Activated CD4-positive, alpha-beta T cell treated with anti-CD3 and anti-CD28 coated beads for 24 hours (primary cell): ENCODE measurements around the gene MESP2.

Experiments
- DNase-seq, 2 donors: peaks; one replicate each; pipeline ENCODE4 v3.0.0-alpha.2; 2020; ENCODE audit warnings: low read depth in 2 of 2

Gene MESP2

DNA sequence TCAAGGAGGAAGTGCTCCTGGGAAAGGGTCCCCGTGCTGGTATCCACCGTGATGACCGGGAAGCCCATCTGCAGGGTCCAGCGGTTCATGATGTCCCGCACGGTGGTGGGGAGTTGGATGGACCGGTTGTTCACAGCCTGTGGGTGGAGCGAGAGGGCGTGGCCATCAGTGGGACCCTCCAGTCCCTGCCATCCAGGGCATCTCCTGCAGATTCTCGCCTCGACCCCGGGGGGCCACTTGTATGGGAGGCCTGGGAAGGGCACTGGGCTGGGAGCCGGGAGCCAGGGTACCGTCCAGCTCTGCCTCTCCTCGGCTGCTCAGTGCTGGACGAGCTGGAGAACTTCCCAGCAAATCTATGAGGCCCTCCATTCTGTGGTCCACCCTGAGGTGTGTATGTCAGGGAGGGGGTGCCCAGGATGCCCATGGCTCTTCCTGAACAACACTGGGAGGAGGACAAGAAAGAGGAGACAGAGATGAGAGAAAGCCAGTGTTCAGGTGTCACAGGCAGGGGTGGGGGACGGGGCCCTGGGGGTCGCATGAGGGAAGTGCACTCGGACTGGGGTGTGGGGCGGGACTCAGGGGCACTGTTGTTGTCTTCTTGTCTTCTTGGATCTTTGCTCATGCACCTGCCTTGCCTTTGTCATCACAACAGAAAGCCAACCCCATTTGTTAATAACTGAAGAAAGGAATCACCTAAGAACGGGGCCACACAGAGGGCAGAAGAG lies 25.5 kb downstream of the MESP2 start:
- no peak for DNase-seq

DNA sequence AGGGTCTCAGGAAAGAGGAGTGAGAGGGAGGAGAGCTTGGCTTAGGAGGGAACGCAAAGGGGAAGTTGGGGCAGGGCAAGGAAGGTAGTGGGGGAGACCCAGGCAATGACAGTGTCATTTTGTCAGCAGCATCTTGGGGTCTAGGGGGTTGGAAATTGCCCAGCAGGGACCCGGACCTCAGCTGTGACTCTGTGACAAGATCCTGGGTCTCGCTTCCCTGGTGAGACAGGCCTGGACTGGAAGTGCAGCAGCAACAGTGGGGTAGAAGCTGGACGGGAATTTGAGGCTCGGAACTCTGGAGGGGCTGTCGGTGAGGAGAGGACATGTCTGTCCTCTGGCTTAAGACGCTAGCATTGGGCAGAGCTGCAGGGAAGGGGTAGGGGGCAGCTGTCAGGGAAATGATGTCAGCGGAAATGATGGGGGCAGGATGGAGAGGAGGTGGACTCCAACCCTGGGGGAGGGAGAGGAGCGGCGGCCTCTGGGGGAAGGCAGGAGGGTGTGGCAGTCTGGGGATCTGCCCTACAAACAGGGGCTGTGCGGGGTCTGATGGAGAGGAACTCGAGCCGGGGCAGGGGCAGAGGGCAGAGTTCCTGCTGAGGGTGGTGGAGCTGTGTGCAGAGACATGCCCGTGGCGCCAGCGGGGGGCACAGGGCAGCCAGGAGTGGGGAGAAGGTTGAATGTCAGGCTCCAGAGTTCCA lies 26.2 kb downstream of the MESP2 start:
- no peak for DNase-seq

DNA sequence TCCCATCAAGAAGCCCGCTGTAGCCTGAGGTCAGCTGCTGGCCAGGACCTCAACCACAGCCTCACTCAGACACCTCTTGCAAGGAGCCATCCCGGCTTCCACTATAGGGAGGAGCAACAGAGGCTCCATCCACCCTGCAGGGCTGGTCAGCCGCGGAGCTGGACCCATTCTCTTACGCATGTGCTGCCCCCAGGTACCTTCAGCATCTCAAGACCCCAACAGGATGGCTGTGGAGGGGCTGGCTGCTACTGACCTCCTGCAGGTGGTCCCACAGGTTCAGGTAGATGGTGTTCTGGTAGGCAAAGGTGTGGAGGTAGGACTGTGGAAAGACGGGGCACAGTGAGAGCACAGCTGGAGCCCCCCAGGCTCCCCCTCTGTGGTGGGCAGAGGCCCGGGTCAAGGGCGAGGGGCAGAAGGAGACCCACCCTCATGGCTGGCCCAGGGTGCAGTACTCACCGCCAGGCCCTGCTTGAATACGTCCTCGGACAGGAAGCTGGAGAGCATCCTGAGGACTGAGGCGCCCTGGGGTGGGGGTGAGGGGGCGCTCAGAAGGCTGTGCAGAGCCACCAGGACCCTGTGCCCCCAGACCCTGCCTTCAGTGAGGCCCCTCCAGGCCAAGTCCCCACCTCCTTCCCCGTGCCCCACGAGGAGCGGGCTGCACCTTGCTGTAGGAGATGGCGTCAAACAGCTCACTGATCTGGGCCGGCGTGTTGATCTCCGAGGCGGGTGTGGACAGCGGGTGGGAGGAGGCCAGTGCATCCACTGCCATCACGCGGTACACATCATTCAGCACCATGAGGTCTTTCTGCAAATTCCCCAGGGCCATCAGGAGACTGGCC lies 27.1 kb downstream of the MESP2 start:
- DNase-seq, result no peak

DNA sequence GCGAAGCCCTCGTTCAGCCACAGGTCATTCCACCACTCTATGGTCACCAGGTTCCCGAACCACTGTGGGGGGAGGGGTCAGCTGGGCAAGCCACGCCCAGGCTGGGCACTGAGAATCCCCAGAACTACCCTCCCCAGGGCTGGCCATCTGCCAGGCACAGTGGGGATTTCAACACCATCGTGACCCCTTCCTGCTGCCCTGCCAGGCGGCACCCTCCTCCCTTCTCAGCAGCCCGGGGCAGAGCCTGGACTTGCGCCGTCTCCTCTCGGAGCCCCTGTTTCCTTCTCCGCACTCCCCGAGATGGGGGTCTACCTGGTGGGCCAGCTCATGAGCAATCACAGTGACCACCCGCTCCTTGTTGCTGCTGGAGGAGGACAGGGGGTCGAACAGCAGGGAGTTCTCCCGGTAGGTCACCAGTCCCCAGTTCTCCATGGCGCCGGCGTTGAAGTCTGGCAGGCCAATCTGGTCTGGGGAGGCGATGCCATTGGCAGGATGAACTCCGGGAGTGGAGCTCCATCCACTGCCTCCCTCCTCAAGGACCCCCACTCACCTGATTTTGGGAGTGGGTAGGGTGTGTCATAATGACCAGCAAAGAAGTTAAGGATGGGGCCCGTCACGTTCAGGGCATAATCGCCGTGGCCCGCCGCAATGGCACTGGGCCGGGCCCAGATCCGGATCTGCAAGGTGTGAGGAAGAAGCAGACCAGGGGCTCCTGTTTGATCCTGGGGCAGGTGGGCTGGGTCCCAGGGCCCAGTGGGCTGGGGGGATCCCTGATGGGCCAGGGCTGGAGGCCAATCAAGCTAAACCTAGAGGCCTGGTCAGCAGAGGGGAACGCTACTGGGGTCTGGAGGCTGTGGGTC lies 28.0 kb downstream of the MESP2 start:
- no peak for DNase-seq

DNA sequence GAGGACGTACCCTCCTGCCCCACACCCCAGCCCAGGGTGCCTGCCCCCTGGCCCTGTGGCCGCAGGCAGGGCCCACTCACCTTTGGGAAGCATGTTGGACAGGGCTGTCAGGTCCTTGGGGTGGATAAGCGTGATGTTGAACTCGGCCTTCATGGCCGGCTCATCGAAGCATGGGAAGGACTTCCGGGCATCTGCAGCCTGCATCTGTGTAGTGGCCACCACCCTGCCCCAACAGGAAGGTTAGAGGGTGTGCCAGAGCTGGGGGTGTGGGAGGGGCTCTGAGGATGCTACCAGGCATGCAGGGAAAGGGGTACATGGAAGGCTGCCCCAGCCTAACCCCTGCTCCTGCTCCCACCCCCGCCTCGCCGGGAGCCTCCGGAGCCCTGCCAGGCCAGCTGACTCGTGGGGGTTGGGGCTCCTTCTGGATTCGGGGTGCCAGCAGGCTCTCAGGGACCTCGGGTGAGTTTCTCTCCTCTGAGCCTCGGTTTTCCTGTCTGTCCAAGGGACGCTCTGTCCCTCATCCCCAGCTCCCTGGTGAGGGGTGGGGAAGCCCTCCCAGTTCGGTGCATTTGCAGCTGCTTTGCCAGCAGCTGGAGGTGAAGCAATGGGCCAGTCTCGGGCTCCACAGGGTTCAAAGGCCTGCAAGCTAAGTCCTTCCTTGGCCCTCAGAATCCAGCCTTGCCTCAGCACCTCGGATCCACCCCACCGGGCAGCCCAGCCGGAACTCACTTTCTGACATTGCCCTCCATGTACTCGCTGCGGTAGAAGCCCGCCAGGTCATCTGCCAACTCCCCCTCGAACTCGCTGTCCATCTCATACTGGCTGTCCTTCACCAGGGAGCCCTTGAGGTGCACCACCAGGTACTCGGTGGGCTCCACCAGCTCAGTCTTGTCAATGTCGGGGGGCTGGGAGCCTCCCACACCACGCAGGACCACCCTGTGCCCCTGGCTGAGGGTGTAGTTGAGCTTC lies 29.4 kb downstream of the MESP2 start:
- DNase-seq, result no peak

DNA sequence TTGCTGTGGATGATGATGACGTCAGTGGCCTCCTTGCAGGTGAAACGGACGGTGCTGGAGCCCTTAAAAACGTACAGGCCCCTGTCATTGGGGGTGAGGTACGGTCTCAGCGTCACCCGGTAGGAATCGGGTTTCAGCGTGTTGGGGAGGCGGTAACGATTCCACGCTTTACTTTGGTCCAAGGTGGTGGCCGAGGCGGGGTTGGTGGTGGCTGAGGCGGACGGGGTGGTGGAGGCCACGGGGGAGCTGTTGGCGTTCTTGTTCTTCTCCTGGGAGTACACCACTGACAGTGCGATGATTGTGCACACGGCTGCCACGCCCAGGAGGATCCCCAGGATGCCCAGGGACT lies 30.1 kb downstream of the MESP2 start:
- no peak for DNase-seq

DNA sequence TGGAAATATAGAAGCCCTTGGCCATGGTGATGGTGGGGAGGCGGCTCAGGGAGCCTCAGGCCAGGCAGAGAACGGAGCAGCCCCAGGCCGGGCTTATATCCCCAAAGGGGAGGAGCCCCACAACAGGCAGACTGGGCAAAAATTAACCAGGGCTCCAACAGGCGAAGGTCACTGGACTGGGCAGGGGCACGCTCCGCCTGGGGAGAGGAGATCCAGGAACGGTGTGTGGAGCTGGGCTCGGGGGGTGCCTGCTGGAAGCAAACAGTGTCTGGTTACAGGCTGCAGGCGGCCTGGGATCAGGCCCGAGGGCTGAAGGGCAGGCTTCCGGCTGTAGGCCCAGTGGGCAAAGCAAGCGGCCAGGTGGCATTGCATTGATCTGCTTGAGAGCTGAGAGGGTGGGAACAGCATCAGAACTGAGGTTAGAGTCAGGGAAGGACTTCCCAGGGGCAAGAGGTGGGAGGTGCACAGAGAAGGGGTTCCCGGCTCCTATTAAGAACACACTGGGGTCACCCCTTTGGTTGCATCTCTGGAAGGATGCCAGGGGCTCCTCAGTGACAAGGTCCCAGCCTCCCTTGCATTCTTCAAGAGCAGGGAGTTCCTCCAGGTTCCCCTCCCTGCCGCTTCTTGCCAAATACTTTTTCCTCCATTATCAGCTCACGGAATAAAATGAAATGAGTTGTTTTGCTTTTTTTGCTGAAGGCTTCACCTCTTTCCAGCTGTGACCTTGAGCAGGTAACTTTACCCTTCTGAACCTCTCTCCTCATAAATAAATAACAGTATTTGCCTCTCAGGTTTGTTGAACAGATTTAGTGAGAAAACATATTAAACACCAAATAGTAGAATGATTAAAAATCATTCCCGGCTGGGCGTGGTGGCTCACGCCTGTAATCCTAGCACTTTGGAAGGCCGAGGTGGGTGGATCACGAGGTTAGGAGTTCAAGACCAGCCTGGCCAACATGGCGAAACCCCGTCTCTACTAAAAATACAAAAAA lies 30.7 kb downstream of the MESP2 start:
- no peak for DNase-seq

DNA sequence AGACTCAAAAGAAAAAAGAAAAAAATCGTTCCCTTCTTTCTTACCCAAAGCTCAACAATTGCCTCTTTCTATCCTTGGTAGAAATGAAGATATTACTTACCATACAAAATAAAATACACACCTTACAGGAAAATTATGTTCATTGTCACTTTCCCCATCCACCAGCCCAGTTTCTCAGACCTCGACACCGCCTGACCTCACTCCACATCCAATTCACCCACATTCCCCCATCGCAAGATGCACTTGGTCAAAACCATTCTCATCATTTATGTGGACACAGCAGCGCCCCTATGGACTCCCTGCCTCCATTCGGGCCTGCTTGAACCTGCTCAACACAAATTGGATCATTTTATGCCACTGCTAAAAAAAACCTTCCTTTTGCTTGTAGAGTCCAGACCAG lies 31.6 kb downstream of the MESP2 start:
- no peak for DNase-seq

DNA sequence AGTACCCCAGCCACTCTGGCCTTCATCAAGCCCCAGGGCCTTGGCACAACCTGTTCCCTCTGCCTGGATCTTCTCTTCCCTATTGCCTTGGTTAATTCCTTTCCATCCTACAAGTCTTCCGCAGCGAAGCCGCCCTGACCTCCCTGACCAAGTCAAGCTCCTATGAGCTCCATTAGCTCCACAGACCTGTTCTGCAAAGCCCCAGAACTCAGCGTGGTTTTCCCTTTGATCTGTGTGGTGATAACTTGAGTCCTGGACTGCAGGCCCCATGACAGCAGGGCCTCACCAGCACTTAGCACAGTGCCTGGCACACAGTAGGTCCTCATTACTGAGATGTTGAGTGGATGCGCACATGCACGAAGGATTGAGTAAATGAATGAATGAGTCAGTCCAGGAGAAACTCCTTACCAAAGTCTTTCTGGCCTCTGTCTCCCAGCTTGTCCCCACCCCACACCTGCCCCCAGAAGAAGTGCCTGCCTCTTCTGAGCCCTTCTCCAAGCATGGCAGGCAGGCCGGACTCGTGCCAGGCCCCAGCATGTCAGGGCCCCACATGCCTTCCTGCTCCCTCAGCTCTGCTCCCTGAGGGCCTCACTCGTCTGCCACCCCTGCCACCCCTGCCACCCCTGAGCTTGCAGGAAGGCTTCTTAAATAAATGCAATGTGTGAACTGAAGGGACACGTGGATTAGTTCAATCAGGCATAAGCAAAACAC lies 32.2 kb downstream of the MESP2 start:
- DNase-seq, result no peak

DNA sequence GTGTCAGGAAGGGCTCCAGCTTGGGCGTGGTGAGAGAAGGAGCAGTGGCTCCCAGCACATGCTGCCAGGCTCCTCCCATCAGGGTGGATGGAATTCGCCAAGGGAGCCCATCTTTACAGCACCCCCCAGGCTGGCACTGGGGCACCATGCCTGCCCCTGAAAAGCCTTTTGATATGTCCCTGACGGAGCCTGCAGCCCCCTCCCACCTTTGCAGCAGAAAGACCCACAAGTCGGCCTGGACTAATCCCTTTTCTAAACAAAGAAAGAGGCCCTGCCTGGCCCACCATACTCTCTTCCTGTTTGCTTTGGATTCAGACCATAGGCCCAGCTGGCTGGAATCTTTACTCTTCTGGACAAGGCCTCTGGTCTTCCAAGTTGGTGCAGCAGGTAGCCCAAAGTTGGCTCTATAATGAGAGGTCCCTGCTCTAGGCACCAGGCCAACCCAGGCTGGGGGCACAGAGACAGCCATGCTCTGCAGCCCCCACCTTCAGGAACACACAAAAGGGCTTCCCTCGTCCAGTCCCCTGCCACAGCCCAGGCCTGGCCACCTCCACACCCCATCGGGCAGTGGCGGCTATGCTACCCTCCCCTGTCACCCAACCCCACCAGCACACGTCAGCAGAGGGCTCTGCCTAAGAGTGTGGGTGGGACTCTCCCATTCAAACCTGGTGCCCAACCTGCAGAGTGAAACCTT lies 33.1 kb downstream of the MESP2 start:
- no peak for DNase-seq

DNA sequence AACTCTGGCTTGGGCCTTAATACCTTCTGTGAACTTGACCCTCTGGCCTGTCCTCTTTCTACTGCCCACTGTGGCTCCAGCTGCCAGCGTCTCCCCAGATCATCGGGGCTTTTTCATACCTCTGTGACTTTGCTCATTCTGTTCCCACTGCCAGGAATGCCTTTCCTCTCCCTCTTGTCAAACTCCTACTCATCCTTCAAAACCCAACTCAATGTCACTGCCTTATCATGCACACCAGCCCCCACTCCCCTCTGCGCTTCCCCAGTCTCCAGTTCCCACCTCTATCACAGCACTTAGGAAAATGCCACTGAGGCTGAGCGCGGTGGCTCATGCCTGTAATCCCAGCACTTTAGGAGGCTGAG lies 33.6 kb downstream of the MESP2 start:
- DNase-seq, result no peak

DNA sequence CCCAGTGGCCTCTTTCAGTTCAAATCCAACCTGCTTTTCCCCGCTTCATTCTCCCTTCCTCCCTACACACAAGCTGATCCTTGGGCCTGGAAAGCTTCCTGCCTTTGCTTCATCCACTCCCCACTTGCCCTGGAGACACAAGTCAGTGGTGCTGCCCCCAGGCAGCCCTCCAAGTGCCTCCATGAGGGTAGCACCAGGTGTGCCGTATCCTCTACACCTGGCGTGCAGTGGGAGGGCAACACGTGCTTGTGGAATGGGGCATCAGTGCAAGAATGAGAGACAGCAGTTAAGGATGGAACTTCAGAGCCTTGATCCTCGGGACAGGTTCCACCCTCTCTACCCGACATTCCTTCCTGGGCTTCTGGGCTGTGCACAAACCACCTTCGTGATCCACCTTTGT lies 34.7 kb downstream of the MESP2 start:
- DNase-seq, result no peak

DNA sequence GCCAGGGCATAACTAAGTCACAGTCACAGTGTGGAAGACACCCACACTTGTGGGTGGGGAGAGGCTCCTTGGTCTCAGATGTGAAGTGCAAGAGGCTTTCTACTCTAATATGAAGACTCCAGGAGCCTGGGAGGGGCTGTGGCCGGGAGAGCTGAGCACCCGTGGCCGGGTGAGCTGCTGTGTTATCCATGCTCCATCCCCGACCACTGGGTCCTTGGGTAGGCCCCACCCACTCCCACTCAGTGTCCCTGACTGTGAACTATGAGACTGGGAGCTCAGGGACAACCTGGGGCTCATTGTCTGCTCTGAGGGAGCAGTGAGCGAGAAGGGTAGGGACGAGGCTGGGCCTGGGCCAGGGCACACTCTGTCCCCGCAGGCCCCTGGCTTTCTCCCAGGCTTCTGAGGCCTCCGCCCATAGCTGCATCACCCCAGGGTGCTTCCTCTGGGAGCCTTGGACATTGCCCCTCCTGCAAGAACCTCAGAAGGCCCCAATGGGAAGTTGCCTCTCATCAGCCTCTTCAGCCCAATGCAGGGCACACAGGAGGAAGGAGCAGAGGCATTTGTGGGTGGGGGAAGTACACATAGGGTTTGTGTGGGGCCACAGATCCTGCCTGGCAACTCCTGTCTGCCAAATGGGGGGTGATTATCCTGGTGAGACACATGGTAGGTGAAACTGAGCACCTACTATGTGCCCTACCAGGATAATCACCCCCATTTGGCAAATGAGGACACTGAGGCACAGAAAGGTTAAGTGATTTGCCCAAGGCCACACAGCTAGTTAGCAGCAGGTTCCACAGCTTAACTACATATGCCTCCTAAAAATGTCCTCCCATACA lies 36.1 kb downstream of the MESP2 start:
- no peak for DNase-seq

DNA sequence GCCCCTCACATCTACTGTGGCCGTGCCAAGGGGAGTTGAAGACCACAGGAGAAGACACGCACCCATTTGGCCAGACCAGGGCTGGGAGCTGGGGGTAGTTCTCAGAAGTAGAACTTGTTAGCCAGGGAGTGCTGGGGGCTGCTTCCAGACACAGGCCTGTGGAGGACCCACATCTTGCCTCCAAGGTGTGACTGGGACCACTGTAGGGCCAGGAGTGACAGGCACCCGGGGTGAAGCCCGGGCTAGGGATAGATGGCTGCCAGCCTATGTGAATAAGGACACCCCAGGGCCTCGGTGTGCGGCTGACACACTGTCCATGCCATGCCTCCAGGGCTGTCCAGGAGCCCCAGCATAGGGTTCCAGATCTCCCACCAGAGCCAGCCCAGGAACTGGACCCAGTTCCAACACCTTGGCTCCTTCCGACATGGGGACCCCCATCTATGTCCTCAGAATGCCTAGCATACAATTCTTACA lies 36.8 kb downstream of the MESP2 start:
- DNase-seq, result no peak

DNA sequence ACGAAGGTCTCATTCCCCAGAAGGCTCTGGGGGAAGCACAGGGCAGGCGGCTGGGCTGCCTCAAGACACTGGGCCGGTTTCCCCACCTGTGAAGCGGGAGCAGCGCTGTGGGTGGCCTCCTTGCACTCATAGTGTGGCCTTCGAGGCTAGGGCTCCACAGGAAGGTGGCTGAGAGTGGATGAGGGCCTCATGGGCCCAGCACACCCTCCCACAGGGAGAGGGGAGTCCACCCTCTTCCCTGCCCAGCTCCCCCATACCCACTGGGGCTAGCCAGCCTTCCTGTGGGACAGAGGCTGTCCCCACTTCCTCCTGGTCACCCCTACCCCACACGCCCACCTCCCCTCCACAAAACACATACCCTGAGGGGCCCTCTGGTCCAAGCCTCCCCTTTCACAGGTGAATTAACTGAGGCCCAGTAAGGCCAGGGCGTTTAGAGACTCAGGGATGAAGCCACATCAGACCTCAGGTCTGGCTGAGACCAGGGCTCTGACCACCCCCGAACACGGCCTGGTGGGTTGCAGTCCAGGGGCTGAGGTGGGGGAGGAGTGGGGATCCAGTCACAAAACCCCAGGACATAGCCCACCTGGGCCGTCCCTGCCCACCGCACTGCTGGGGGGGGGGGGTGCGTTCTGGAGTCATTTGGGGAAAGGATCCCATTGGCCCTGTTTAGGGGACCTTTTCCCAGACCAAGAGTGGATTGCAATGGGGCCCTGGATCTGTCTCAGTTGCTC lies 37.4 kb downstream of the MESP2 start:
- no peak for DNase-seq

DNA sequence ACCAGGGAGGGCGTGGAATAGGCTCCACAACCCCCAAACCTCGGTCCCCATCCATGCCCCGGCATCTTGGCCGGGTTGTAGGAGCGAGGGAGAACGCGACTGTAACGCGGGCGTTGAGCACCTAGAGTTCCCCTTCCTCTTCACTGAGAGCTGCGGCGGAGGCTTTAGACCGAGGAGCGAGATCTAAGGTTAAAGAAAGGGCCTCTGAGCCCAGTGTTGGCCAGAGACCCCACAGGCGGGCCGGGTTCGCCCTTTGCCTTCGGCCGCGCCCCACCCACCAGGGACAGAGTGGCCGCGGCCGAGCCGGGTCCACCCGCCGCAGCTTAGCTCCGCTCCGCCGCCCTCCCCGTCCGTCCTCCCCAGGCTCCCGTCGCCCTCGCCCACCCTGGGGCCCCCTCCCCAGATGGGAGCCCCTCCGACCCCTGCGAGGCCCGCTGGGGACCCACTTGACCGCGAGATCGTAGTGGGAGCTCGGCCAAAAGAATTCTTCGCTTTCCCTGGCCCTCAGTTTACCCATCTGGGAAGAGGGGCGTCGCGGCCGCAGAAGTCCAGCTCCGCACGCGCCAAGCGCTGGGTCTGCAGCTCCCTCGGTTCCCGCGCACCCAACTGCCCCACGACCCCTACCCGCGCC lies 38.1 kb downstream of the MESP2 start:
- no peak for DNase-seq
